H1 (cell line): ENCODE data around the gene RHEB. TPM values are rescaled to one million over a fixed set of nuclear protein-coding genes. Genes with fewer than 3 reads are reported as not detected.

Experiments
- EP300 ChIP-seq, 2 experiments: IDR thresholded peaks; 1 replicate in 1 of 2; 2 replicates in 1 of 2; pipeline ENCODE4 v1.6.1; 2011 to 2012; ENCODE audit warnings: low read depth in 2 of 2, low read length in 2 of 2, mild to moderate bottlenecking in 2 of 2, borderline replicate concordance in 1 of 2, inconsistent platforms in 1 of 2, moderate library complexity in 1 of 2
- KDM4A ChIP-seq: IDR thresholded peaks from one replicate; pipeline ENCODE4 v1.7.1; 2012; ENCODE audit warnings: low read depth, mild to moderate bottlenecking, moderate library complexity, low read length, inconsistent platforms; ENCODE audit not compliant: severe bottlenecking
- NRF1 ChIP-seq: IDR thresholded peaks from 2 replicates; pipeline ENCODE4 v1.6.1; 2011; ENCODE audit warnings: mild to moderate bottlenecking, low read depth, low read length, improper control_type of control experiment
- polyA plus RNA-seq, 7 experiments: library from polyadenylated mRNA; depleted of rRNA in 3 of 7; stranded (reverse) in 5 of 7; unstranded in 2 of 7; fragments of >200 nt in 5 of 7; fragments of 200-250 nt in 2 of 7; gene quantifications; 1 replicate in 5 of 7; 2 replicates in 1 of 7; 4 replicates in 1 of 7; pipeline versions ENCODE4 v1.2.1 to v1.2.3, GENCODE V29; 2011 to 2013; ENCODE audit warnings: missing spikeins in 2 of 7, mixed read lengths in 2 of 7
- total RNA-seq: library from RNA; stranded (reverse); fragmentation: NEBNext Ultra II Directional; extraction: Animal tissue kit (Norgen Biotek cat#: 25700); gene quantifications from 2 replicates; pipeline ENCODE4 v1.2.1, GENCODE V29; 2021
- TF ChIP-seq, protein P1 (sequence below): fragments of 300-600 bp; sonication (generic); IDR thresholded peaks from 2 replicates; pipeline ENCODE4 v1.7.1; 2012; ENCODE audit warnings: low read length, moderate library complexity, mild to moderate bottlenecking, inconsistent platforms; ENCODE audit not compliant: insufficient replicate concordance
- TF ChIP-seq, protein P2 (sequence below): IDR thresholded peaks from 2 replicates; pipeline ENCODE4 v1.6.1; 2012; ENCODE audit warnings: low read length, inconsistent platforms
- TF ChIP-seq, protein P3 (sequence below): IDR thresholded peaks from 2 replicates; pipeline ENCODE4 v1.6.1; 2012; ENCODE audit warnings: inconsistent platforms

RHEB gene
- total and polyA plus RNA-seq, 2 of the 8 experiments (the other 6 are each of a cell fraction or from before 2014, with no cell fraction given), result 60.8 to 132 TPM

DNA sequence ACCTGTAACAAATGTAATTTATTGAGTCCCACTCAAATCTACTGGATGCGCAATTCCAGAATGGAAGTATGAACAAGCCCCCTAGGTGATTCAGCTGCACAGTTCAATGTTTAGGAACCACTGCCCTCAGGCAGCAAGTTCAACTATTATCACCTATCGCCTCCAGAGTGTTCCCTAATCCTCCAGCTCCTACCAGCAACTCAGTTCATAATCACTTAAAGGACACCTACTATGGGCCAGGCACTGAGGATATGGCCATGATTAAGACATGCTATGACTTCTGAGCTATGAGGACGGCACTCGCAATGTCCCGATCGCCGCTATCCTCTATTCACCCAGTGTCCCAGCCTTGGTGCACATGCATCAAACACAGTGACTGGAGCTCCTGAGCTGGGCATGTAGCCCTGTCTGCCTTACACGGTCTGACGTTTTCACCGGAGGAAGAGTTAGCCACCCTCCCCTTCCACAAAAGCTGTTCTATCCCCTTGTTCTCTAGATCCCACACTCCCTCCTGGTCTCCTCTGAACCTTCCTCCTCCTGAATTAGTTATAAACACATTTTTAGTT, 22.3 kb downstream of the RHEB start (continued):
- TF ChIP-seq, protein P1, sequence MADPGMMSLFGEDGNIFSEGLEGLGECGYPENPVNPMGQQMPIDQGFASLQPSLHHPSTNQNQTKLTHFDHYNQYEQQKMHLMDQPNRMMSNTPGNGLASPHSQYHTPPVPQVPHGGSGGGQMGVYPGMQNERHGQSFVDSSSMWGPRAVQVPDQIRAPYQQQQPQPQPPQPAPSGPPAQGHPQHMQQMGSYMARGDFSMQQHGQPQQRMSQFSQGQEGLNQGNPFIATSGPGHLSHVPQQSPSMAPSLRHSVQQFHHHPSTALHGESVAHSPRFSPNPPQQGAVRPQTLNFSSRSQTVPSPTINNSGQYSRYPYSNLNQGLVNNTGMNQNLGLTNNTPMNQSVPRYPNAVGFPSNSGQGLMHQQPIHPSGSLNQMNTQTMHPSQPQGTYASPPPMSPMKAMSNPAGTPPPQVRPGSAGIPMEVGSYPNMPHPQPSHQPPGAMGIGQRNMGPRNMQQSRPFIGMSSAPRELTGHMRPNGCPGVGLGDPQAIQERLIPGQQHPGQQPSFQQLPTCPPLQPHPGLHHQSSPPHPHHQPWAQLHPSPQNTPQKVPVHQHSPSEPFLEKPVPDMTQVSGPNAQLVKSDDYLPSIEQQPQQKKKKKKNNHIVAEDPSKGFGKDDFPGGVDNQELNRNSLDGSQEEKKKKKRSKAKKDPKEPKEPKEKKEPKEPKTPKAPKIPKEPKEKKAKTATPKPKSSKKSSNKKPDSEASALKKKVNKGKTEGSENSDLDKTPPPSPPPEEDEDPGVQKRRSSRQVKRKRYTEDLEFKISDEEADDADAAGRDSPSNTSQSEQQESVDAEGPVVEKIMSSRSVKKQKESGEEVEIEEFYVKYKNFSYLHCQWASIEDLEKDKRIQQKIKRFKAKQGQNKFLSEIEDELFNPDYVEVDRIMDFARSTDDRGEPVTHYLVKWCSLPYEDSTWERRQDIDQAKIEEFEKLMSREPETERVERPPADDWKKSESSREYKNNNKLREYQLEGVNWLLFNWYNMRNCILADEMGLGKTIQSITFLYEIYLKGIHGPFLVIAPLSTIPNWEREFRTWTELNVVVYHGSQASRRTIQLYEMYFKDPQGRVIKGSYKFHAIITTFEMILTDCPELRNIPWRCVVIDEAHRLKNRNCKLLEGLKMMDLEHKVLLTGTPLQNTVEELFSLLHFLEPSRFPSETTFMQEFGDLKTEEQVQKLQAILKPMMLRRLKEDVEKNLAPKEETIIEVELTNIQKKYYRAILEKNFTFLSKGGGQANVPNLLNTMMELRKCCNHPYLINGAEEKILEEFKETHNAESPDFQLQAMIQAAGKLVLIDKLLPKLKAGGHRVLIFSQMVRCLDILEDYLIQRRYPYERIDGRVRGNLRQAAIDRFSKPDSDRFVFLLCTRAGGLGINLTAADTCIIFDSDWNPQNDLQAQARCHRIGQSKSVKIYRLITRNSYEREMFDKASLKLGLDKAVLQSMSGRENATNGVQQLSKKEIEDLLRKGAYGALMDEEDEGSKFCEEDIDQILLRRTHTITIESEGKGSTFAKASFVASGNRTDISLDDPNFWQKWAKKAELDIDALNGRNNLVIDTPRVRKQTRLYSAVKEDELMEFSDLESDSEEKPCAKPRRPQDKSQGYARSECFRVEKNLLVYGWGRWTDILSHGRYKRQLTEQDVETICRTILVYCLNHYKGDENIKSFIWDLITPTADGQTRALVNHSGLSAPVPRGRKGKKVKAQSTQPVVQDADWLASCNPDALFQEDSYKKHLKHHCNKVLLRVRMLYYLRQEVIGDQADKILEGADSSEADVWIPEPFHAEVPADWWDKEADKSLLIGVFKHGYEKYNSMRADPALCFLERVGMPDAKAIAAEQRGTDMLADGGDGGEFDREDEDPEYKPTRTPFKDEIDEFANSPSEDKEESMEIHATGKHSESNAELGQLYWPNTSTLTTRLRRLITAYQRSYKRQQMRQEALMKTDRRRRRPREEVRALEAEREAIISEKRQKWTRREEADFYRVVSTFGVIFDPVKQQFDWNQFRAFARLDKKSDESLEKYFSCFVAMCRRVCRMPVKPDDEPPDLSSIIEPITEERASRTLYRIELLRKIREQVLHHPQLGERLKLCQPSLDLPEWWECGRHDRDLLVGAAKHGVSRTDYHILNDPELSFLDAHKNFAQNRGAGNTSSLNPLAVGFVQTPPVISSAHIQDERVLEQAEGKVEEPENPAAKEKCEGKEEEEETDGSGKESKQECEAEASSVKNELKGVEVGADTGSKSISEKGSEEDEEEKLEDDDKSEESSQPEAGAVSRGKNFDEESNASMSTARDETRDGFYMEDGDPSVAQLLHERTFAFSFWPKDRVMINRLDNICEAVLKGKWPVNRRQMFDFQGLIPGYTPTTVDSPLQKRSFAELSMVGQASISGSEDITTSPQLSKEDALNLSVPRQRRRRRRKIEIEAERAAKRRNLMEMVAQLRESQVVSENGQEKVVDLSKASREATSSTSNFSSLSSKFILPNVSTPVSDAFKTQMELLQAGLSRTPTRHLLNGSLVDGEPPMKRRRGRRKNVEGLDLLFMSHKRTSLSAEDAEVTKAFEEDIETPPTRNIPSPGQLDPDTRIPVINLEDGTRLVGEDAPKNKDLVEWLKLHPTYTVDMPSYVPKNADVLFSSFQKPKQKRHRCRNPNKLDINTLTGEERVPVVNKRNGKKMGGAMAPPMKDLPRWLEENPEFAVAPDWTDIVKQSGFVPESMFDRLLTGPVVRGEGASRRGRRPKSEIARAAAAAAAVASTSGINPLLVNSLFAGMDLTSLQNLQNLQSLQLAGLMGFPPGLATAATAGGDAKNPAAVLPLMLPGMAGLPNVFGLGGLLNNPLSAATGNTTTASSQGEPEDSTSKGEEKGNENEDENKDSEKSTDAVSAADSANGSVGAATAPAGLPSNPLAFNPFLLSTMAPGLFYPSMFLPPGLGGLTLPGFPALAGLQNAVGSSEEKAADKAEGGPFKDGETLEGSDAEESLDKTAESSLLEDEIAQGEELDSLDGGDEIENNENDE, result no peak
- TF ChIP-seq KDM4A (no peak), EP300 (IDR thresholded peaks at IDR 0.05; ENCODE audit: borderline replicate concordance in 1 of 2, low read depth in 2 of 2, low read length in 2 of 2) (no peak), NRF1 (no peak)
- TF ChIP-seq, protein P2, sequence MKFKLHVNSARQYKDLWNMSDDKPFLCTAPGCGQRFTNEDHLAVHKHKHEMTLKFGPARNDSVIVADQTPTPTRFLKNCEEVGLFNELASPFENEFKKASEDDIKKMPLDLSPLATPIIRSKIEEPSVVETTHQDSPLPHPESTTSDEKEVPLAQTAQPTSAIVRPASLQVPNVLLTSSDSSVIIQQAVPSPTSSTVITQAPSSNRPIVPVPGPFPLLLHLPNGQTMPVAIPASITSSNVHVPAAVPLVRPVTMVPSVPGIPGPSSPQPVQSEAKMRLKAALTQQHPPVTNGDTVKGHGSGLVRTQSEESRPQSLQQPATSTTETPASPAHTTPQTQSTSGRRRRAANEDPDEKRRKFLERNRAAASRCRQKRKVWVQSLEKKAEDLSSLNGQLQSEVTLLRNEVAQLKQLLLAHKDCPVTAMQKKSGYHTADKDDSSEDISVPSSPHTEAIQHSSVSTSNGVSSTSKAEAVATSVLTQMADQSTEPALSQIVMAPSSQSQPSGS, result no peak
- TF ChIP-seq, protein P3, sequence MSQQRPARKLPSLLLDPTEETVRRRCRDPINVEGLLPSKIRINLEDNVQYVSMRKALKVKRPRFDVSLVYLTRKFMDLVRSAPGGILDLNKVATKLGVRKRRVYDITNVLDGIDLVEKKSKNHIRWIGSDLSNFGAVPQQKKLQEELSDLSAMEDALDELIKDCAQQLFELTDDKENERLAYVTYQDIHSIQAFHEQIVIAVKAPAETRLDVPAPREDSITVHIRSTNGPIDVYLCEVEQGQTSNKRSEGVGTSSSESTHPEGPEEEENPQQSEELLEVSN, result no peak
